HepG2 (cell line): ENCODE measurements around the gene RNF125. TPM values are rescaled to one million over a fixed set of nuclear protein-coding genes. Genes with fewer than 3 reads are reported as not detected.

Source experiments
- ATAC-seq: fragments of 200-7000 bp; cut with Tn5 transposase; 3 replicates; pipeline ENCODE4 v1.9.1; 2020; ENCODE audit warnings: mild to moderate bottlenecking, moderate library complexity
- BruUV-seq: library from RNA; stranded (reverse); fragments of 400-500 nt; replicated peaks from 2 replicates; lab custom pipeline; 2021; lab: Mats Ljungman, UMichigan
- CTCF ChIA-PET: fragments of 300-600 bp; formaldehyde crosslinking; extraction: SDS; loops from one replicate; lab custom pipeline; 2021; ENCODE audit warnings: low total read pairs, inconsistent platforms, low intra/inter-chr PET ratio; lab: Yijun Ruan, JAX
- POLR2A ChIA-PET: fragments of 350-600 bp; sonication (Branson Sonifier 250); formaldehyde crosslinking; loops from one replicate; lab custom pipeline; 2020; ENCODE audit warnings: antibody characterized with exemption, inconsistent platforms; lab: Yijun Ruan, JAX
- DNase-seq: peaks from one replicate; pipeline ENCODE4 v3.0.0-alpha.2; 2015; ENCODE audit warnings: low spot score
- FAIRE-seq: peaks from 3 replicates; lab custom pipeline; 2011; peaks lifted over from hg19 to GRCh38; lab: Jason Lieb, UNC
- H2AFZ ChIP-seq: one replicate; pipeline ENCODE4 v1.6.1; 2011; ENCODE audit warnings: low read length, inconsistent platforms
- H3K27ac ChIP-seq: fragments of 300-600 bp; 3 replicates; pipeline ENCODE4 v1.8.0; 2011; ENCODE audit warnings: mixed run types, mild to moderate bottlenecking, mixed read lengths, low read length, inconsistent platforms; ENCODE audit not compliant: insufficient read depth; ENCODE audit errors: extremely low read length
- H3K27me3 ChIP-seq, 2 experiments: fragments of 200-600 bp in 1 of 2; 2 replicates in 1 of 2; 3 replicates in 1 of 2; pipeline versions ENCODE4 v1.6.0 to v1.8.0; 2011; ENCODE audit warnings: low read length in 2 of 2, mild to moderate bottlenecking in 2 of 2, moderate library complexity in 2 of 2, inconsistent platforms in 1 of 2; ENCODE audit not compliant: insufficient read depth in 2 of 2, control insufficient read depth in 1 of 2
- H3K36me3 ChIP-seq, 2 experiments: fragments of 200-600 bp in 1 of 2; replicated peaks in 1 of 2; 2 replicates in 1 of 2; 3 replicates in 1 of 2; pipeline versions ENCODE4 v1.5.1 to v1.8.0; 2011; ENCODE audit warnings: low read length in 2 of 2, inconsistent platforms in 1 of 2; ENCODE audit not compliant: insufficient read depth in 2 of 2, control insufficient read depth in 1 of 2
- H3K4me1 ChIP-seq: 2 replicates; pipeline ENCODE4 v1.5.1; 2012; ENCODE audit warnings: low read length, inconsistent platforms; ENCODE audit not compliant: insufficient read depth
- H3K4me2 ChIP-seq: 2 replicates; pipeline ENCODE4 v1.6.0; 2011; ENCODE audit warnings: low read depth, low read length, inconsistent platforms
- H3K4me3 ChIP-seq, 3 experiments: fragments of 200-600 bp in 1 of 3; sonication (generic), shearing (Covaris generic) in 1 of 3; replicated peaks in 1 of 3; 2 replicates each; pipeline ENCODE4 v1.5.1; 2011 to 2016; ENCODE audit warnings: low read length in 3 of 3, inconsistent platforms in 2 of 3, low read depth in 2 of 3, mild to moderate bottlenecking in 2 of 3, control low read depth in 1 of 3, mixed read lengths in 1 of 3; ENCODE audit not compliant: insufficient read depth in 1 of 3
- H3K79me2 ChIP-seq: one replicate; pipeline ENCODE4 v1.6.1; 2011; ENCODE audit warnings: low read length, inconsistent platforms; ENCODE audit not compliant: insufficient read depth
- H3K9ac ChIP-seq: 2 replicates; pipeline ENCODE4 v1.6.0; 2011; ENCODE audit warnings: mild to moderate bottlenecking, low read depth, low read length, inconsistent platforms; ENCODE audit not compliant: insufficient read depth
- H3K9me3 ChIP-seq: 2 replicates; pipeline ENCODE4 v1.5.1; 2012; ENCODE audit warnings: mild to moderate bottlenecking, low read length
- H4K20me1 ChIP-seq: 2 replicates; pipeline ENCODE4 v1.6.0; 2011; ENCODE audit warnings: inconsistent platforms, mild to moderate bottlenecking, low read length, moderate library complexity; ENCODE audit not compliant: insufficient read depth
- BCLAF1 ChIP-seq: fragments of 450-650 bp; IDR thresholded peaks from 2 replicates; pipeline ENCODE4 v1.6.1; 2017; ENCODE audit warnings: mild to moderate bottlenecking
- BHLHE40 ChIP-seq: IDR thresholded peaks from 2 replicates; pipeline ENCODE4 v1.6.1; 2011; ENCODE audit warnings: low read length, improper control_type of control experiment
- DBP ChIP-seq: sonication (generic); formaldehyde crosslinking; IDR thresholded peaks from 2 replicates; pipeline ENCODE4 v1.4.0; 2020; ENCODE audit warnings: missing genetic modification reagents; ENCODE audit errors: not compliant biosample characterization
- EZH2 ChIP-seq: conservative IDR thresholded peaks from 2 replicates; pipeline ENCODE4 v1.6.1; 2012; ENCODE audit warnings: mild to moderate bottlenecking, low read depth, low read length, moderate library complexity
- FIP1L1 ChIP-seq: fragments of 200-400 bp; formaldehyde crosslinking; IDR thresholded peaks from 2 replicates; pipeline ENCODE4 v1.6.1; 2018; ENCODE audit warnings: low read depth, mild to moderate bottlenecking, low read length, moderate library complexity, borderline replicate concordance; ENCODE audit not compliant: insufficient read depth
- HNF4A ChIP-seq: sonication (generic); formaldehyde crosslinking; IDR thresholded peaks from 2 replicates; pipeline ENCODE4 v1.4.0; 2020; ENCODE audit warnings: missing genetic modification reagents
- MEIS1 ChIP-seq: sonication (generic); formaldehyde crosslinking; IDR thresholded peaks from 2 replicates; pipeline ENCODE4 v1.9.0; 2021; ENCODE audit warnings: mild to moderate bottlenecking, missing genetic modification reagents, moderate library complexity, borderline replicate concordance
- MIER3 ChIP-seq: IDR thresholded peaks from 2 replicates; pipeline ENCODE4 v1.6.1; 2016; ENCODE audit warnings: missing compliant biosample characterization, borderline replicate concordance
- NCOA1 ChIP-seq: sonication (generic); formaldehyde crosslinking; IDR thresholded peaks from 2 replicates; pipeline ENCODE4 v1.9.0; 2021; ENCODE audit warnings: missing genetic modification reagents
- ZMAT5 ChIP-seq: sonication (generic); formaldehyde crosslinking; IDR thresholded peaks from 2 replicates; pipeline ENCODE4 v1.5.0; 2020; ENCODE audit warnings: mild to moderate bottlenecking, low read depth, missing genetic modification reagents, borderline replicate concordance
- ZNF296 ChIP-seq: sonication (generic); formaldehyde crosslinking; conservative IDR thresholded peaks from 2 replicates; pipeline ENCODE4 v1.5.0; 2020; ENCODE audit warnings: mild to moderate bottlenecking, missing genetic modification reagents
- ZNF317 ChIP-seq: sonication (generic); formaldehyde crosslinking; IDR thresholded peaks from 2 replicates; pipeline ENCODE4 v1.5.0; 2020; ENCODE audit warnings: mild to moderate bottlenecking, missing genetic modification reagents
- ZNF607 ChIP-seq: sonication (generic); formaldehyde crosslinking; IDR thresholded peaks from 2 replicates; pipeline ENCODE4 v1.5.1; 2020; ENCODE audit warnings: missing genetic modification reagents, mild to moderate bottlenecking, borderline replicate concordance
- ZNF670 ChIP-seq: sonication (generic); formaldehyde crosslinking; IDR thresholded peaks from 2 replicates; pipeline ENCODE4 v1.8.0; 2022; ENCODE audit warnings: mild to moderate bottlenecking, missing genetic modification reagents, borderline replicate concordance
- WGBS: methylation state at CpG from one replicate; pipeline ENCODE4 v1.1.6; 2017; ENCODE audit warnings: low lambda C conversion rate; 5-methylcytosine and 5-hydroxymethylcytosine counted together
- in situ Hi-C: cut with HindIII; loops from 2 replicates; pipeline ENCODE4 v1.10.0; 2017; ENCODE audit warnings: low pct_unique_long_range_greater_than_20kb; ENCODE audit not compliant: extremely low pct_ligation_motif_present
- intact Hi-C: fragments of 100-400 bp; cut with micrococcal nuclease; formaldehyde crosslinking; loops from one replicate; pipeline ENCODE4 v1.10.0; 2022; ENCODE audit not compliant: unreplicated experiment
- polyA plus RNA-seq, 8 experiments: library from polyadenylated mRNA; depleted of rRNA in 3 of 8; stranded (reverse) in 7 of 8; unstranded in 1 of 8; fragments of >200 nt; fragmentation: Illumina TruSeq in 4 of 8; extraction: Trizol in 4 of 8; gene quantifications; 2 replicates each; pipeline versions ENCODE4 v1.2.1 to v1.2.3, GENCODE V29; 2011 to 2016; ENCODE audit warnings: low read depth in 4 of 8, missing spikeins in 1 of 8, mixed read lengths in 1 of 8; ENCODE audit not compliant: insufficient read depth in 1 of 8
- total RNA-seq, 5 experiments: library from RNA; depleted of rRNA; stranded (reverse); fragments of >200 nt; fragmentation: Illumina TruSeq; extraction: Trizol; gene quantifications; 2 replicates each; pipeline ENCODE4 v1.2.3, GENCODE V29; 2016; ENCODE audit warnings: low read depth in 1 of 5

RNF125 gene
- total and polyA plus RNA-seq, 2 of the 13 experiments (the other 11 are each of a cell fraction or from before 2014, with no cell fraction given): 0.58 to 1.8 TPM

DNA sequence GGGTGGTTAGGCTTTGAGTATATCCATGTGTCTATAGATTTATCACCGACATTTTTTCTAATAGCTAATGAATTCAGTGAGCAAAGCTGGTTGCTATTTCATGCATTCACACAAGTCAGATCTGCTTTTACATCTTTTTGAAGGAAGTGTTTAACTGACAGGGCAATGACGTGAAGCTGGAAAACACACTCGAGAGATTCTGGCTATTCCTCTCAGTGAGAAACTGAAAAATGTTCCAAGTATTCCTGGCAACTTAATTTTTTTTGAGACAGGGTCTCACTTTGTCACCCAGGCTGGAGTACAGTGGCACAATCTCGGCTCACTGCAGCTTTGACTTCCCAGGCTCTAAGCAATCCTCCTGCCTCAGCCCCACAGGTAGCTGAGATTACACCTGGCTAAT is 94.2 kb downstream of the RNF125 start:
- Histone ChIP-seq H2AFZ (no peak overlapping the region), H3K4me1 (peaks cover 24% of the 10 kb centered on the region), H3K36me3 (peaks cover 7 to 35% of the 10 kb centered on the region in 2 experiments; a peak in 4 of 5 replicates), H3K4me3 (no peak overlapping the region), H3K9ac (no peak overlapping the region), H3K27ac (no peak overlapping the region), H3K4me2 (no peak overlapping the region), H3K79me2 (peaks cover 45% of the 10 kb centered on the region), H3K27me3 (no peaks in the 10 kb centered on the region; a peak in 1 of 5 replicates), H4K20me1 (no peaks in the 10 kb centered on the region), H3K9me3 (no peaks in the 10 kb centered on the region)
- FAIRE-seq (no peak), DNase-seq (no peak), ATAC-seq (no peak)
- in situ Hi-C loops: no loop called here
- BruUV-seq: no TSS peak
- WGBS: 93% methylated on average over 4 of the region's 4 CpGs
- ChIA-PET CTCF (no interaction called here), POLR2A (no interaction called here)
- no peak for TF ChIP-seq ZNF670 (CRISPR knock-in tag)
- TF ChIP-seq FIP1L1: no peak
- no peak for TF ChIP-seq DBP
- TF ChIP-seq NCOA1: no peak
- TF ChIP-seq HNF4A (CRISPR knock-in tag): no peak
- TF ChIP-seq ZNF607: no peak
- TF ChIP-seq MIER3 (CRISPR knock-in tag): no peak
- TF ChIP-seq ZNF296 (CRISPR knock-in tag): no peak
- no peak for TF ChIP-seq ZNF317 (CRISPR knock-in tag)
- TF ChIP-seq MEIS1: no peak
- no peak for TF ChIP-seq BHLHE40
- TF ChIP-seq BCLAF1: no peak
- TF ChIP-seq EZH2: no peak
- no peak for TF ChIP-seq ZMAT5 (CRISPR knock-in tag)
- intact Hi-C loops: no loop called here
